Loucy (cell line): Measurements from ENCODE around the gene TNNT2.

ENCODE experiments used
- H2AFZ ChIP-seq: fragments of 200-600 bp; sonication (generic); 2 replicates; pipeline ENCODE4 v1.6.0; 2016; ENCODE audit warnings: antibody characterized with exemption, mild to moderate bottlenecking, low read length, moderate library complexity
- H3F3A ChIP-seq: fragments of 200-600 bp; 2 replicates; pipeline ENCODE4 v1.6.0; 2016; ENCODE audit warnings: antibody characterized with exemption, low read depth, mild to moderate bottlenecking
- H3K27me3 ChIP-seq: fragments of 200-600 bp; sonication (generic); 2 replicates; pipeline ENCODE4 v1.6.1; 2014; ENCODE audit warnings: low read length, mild to moderate bottlenecking; ENCODE audit not compliant: insufficient read depth, poor library complexity, severe bottlenecking
- H3K36me3 ChIP-seq: fragments of 200-600 bp; sonication (generic); 2 replicates; pipeline ENCODE4 v1.6.1; 2016; ENCODE audit warnings: low read length; ENCODE audit not compliant: insufficient read depth
- H3K4me1 ChIP-seq: fragments of 200-600 bp; sonication (generic); 2 replicates; pipeline ENCODE4 v1.5.1; 2014; ENCODE audit warnings: low read length, mild to moderate bottlenecking; ENCODE audit not compliant: insufficient read depth, poor library complexity, severe bottlenecking
- H3K4me2 ChIP-seq: fragments of 200-600 bp; sonication (generic); 2 replicates; pipeline ENCODE4 v1.6.0; 2014; ENCODE audit warnings: antibody characterized with exemption, low read length, low read depth, mild to moderate bottlenecking; ENCODE audit not compliant: poor library complexity, severe bottlenecking
- H3K4me3 ChIP-seq: fragments of 200-600 bp; sonication (generic); 2 replicates; pipeline ENCODE4 v1.5.1; 2014; ENCODE audit warnings: low read length, mild to moderate bottlenecking, mixed read lengths; ENCODE audit not compliant: poor library complexity, severe bottlenecking
- H3K79me2 ChIP-seq: fragments of 200-600 bp; sonication (generic); 2 replicates; pipeline ENCODE4 v1.6.1; 2014; ENCODE audit warnings: low read length; ENCODE audit not compliant: insufficient read depth
- H3K9ac ChIP-seq: fragments of 200-600 bp; sonication (generic); 2 replicates; pipeline ENCODE4 v1.6.0; 2014; ENCODE audit warnings: mild to moderate bottlenecking, low read depth, low read length, moderate library complexity; ENCODE audit not compliant: poor library complexity, severe bottlenecking
- H3K9me2 ChIP-seq: fragments of 200-600 bp; sonication (generic); replicated peaks from 2 replicates; pipeline ENCODE4 v1.6.1; 2016; ENCODE audit warnings: low read depth, low read length, mixed read lengths
- H3K9me3 ChIP-seq: fragments of 200-600 bp; sonication (generic); 2 replicates; pipeline ENCODE4 v1.6.1; 2014; ENCODE audit warnings: mild to moderate bottlenecking, antibody characterized with exemption, low read length, low read depth; ENCODE audit not compliant: insufficient read depth
- H4K20me1 ChIP-seq: fragments of 200-600 bp; sonication (generic); 2 replicates; pipeline ENCODE4 v1.6.0; 2014; ENCODE audit warnings: antibody characterized with exemption, low read length, mild to moderate bottlenecking; ENCODE audit not compliant: insufficient read depth, poor library complexity, severe bottlenecking
- EZH2phosphoT487 ChIP-seq: fragments of 200-600 bp; IDR thresholded peaks from 2 replicates; pipeline ENCODE4 v1.6.1; 2018; ENCODE audit warnings: antibody characterized with exemption, mild to moderate bottlenecking, moderate library complexity, borderline replicate concordance
- TF ChIP-seq, protein P1 (sequence below): fragments of 200-600 bp; sonication (generic); conservative IDR thresholded peaks from 2 replicates; pipeline ENCODE4 v1.5.1; 2014; ENCODE audit warnings: mild to moderate bottlenecking, antibody characterized with exemption, low read length

Gene TNNT2

DNA sequence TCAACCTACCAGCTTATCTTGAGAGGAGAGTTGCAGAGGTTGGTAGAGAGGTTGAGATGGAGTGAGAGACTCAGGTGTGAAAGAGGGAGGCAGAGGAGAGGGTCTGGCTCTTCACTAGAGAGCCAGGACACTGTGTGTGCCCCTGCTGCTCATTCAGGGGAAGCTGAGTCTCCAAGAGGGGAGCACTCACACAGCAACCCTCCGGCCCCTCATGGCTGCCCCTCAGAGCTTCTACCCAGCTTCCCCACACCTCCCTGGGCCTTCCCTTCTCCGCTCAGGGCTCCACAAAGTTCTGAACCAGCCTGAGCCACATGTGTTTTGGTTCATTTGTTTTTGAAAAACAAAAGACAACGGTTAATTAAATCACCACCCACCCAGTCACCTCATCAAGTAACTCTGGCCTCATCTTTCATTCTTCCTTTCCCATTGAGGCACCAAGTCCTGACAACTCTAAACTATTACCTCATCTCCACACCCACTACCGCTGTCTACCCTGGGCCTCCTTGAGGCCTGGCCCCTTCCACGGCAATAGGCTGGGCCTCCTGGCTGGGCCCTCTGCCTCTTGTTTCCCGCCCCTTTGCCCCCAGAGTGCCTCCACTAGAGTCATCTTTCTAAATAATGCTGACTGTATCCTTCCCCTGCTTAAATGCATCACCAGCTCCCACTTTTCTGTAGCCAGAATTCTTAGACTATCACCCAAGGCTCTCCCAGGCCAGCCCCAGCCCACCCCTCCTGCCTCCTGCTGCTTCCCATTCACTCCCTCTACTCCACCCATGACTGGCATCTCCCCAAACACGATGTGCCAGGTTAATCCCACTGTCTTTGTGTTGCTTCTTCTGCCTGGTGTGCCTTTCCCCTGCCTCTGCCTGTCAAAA, 33.0 kb downstream of the TNNT2 start:
- TF ChIP-seq EZH2phosphoT487 = no peak
- TF ChIP-seq, protein P1, sequence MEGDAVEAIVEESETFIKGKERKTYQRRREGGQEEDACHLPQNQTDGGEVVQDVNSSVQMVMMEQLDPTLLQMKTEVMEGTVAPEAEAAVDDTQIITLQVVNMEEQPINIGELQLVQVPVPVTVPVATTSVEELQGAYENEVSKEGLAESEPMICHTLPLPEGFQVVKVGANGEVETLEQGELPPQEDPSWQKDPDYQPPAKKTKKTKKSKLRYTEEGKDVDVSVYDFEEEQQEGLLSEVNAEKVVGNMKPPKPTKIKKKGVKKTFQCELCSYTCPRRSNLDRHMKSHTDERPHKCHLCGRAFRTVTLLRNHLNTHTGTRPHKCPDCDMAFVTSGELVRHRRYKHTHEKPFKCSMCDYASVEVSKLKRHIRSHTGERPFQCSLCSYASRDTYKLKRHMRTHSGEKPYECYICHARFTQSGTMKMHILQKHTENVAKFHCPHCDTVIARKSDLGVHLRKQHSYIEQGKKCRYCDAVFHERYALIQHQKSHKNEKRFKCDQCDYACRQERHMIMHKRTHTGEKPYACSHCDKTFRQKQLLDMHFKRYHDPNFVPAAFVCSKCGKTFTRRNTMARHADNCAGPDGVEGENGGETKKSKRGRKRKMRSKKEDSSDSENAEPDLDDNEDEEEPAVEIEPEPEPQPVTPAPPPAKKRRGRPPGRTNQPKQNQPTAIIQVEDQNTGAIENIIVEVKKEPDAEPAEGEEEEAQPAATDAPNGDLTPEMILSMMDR = no peak
- H3K9me2 ChIP-seq = no peaks in the 10 kb centered on the region
- no peak overlapping the region for H3K4me2 ChIP-seq
- no peak overlapping the region for H3K4me3 ChIP-seq
- H4K20me1 ChIP-seq = no peaks in the 10 kb centered on the region
- H3K9ac ChIP-seq = no peak overlapping the region
- H3K79me2 ChIP-seq = no peaks in the 10 kb centered on the region
- H3K9me3 ChIP-seq = no peaks in the 10 kb centered on the region
- no peaks in the 10 kb centered on the region for H3F3A ChIP-seq
- H2AFZ ChIP-seq = no peak overlapping the region
- no peaks in the 10 kb centered on the region for H3K4me1 ChIP-seq
- H3K36me3 ChIP-seq = no peaks in the 10 kb centered on the region
- peaks cover 6% of the 10 kb centered on the region for H3K27me3 ChIP-seq

DNA sequence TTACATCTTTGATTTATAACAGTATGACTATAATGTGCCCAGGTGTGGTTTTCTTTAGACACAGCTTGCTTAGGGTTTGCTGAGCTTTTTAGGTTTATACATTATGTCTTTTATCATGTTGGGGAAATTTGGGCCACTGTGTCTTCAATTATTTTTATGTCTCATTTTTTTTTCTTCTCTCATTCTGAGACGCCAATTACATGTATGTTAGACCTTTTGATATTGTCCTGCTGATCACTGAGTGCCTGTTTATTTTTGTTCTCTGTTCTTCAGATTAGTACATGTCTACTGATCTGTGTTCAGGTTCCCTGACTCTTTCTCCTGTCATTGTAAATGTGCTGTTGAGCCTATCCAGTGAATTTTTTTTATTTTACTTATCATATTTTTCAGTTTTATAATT, 36.1 kb downstream of the TNNT2 start:
- H3K36me3 ChIP-seq = no peaks in the 10 kb centered on the region
- H3K9me3 ChIP-seq = no peaks in the 10 kb centered on the region
- TF ChIP-seq, protein P1 = no peak
- no peak for TF ChIP-seq EZH2phosphoT487
- H3K27me3 ChIP-seq = peaks cover 6% of the 10 kb centered on the region
- no peaks in the 10 kb centered on the region for H3K9me2 ChIP-seq
- no peaks in the 10 kb centered on the region for H3F3A ChIP-seq
- H3K4me3 ChIP-seq = no peak overlapping the region
- H3K9ac ChIP-seq = no peak overlapping the region
- H2AFZ ChIP-seq = no peak overlapping the region
- H3K4me2 ChIP-seq = no peak overlapping the region
- no peaks in the 10 kb centered on the region for H4K20me1 ChIP-seq
- no peaks in the 10 kb centered on the region for H3K4me1 ChIP-seq
- H3K79me2 ChIP-seq = no peaks in the 10 kb centered on the region

DNA sequence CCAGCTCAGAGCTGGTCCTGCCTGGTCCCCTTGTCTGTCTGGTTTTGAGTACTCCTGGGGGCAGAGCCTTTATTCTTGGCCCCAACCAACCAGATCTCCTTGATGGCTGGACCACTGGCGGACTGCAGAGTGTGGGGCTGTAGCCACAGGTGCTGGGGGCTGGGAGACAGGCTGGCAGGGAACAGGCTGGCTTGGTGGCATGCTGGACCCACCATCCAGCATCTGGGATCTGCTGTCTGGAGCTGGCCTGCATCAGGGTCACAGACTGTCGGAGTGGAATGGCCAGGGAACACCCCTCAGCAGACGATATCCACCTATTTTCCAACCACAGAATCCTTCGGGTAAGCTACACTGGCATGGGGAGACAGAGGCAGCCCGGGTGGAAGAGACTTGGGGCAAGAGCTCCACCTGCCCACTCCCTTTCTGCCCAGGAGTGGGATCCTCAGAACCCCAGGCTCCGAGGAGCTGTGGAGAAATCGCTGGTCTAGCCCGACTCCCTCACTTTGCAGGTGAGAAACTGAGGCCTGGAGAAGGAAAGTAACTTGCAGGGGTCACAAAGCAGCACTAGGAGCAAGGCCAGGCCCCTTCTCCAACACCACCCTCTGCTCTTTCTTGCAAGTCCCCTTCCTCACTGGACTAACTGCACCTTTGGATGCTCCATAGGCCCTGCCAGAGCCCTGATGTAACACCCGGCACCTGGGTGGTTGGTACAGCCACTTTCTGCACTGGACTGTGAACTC, 40.6 kb downstream of the TNNT2 start:
- H3K9ac ChIP-seq = no peak overlapping the region

More for the DNA sequence above, 40.6 kb downstream of the TNNT2 start:
- Histone ChIP-seq H4K20me1 (no peaks in the 10 kb centered on the region), H3K4me1 (no peaks in the 10 kb centered on the region), H3K27me3 (peaks cover 2% of the 10 kb centered on the region), H3K4me2 (no peak overlapping the region), H3K79me2 (no peaks in the 10 kb centered on the region), H3F3A (no peaks in the 10 kb centered on the region), H3K36me3 (no peaks in the 10 kb centered on the region), H3K9me3 (no peaks in the 10 kb centered on the region), H3K9me2 (no peaks in the 10 kb centered on the region), H2AFZ (no peak overlapping the region), H3K4me3 (no peak overlapping the region)
- TF ChIP-seq, protein P1 = no peak
- TF ChIP-seq EZH2phosphoT487 = no peak
